Endothelial cell of umbilical vein (primary cell): ENCODE data around the gene TMEM273. TPM values are rescaled to one million over a fixed set of nuclear protein-coding genes. Genes with fewer than 3 reads are reported as not detected.

ENCODE experiments used
- BruUV-seq: library from RNA; stranded (reverse); fragments of 400-500 nt; replicated peaks from 2 replicates; lab custom pipeline; 2021; lab: Mats Ljungman, UMichigan
- CTCF ChIA-PET: fragments of 300-600, 350-600 bp; sonication (Branson Sonifier 250); formaldehyde crosslinking; loops from one replicate; lab custom pipeline; 2021; ENCODE audit warnings: antibody characterized with exemption, inconsistent platforms; lab: Charles Lee
- POLR2A ChIA-PET: fragments of 300-600, 350-600 bp; sonication (Branson Sonifier 250); formaldehyde crosslinking; loops from one replicate; lab custom pipeline; 2021; ENCODE audit warnings: antibody characterized with exemption, inconsistent platforms; lab: Charles Lee
- DNase-seq: peaks from one replicate; pipeline ENCODE4 v3.0.0-alpha.2; 2011; ENCODE audit warnings: low read depth, low spot score
- FAIRE-seq: peaks from 2 replicates; lab custom pipeline; 2011; peaks lifted over from hg19 to GRCh38; lab: Jason Lieb, UNC
- H2AFZ ChIP-seq: 2 replicates; pipeline ENCODE4 v1.6.0; 2012; ENCODE audit warnings: low read depth, low read length, control low read depth, inconsistent platforms
- H3K27ac ChIP-seq: 2 replicates; pipeline ENCODE4 v1.5.1; 2011; ENCODE audit warnings: low read depth, mild to moderate bottlenecking, control low read depth, low read length, moderate library complexity; ENCODE audit not compliant: insufficient read depth
- H3K27me3 ChIP-seq, 2 experiments: 2 replicates each; pipeline versions ENCODE4 v1.6.0 to v1.6.1; 2011; ENCODE audit warnings: low read length in 2 of 2, mixed read lengths in 1 of 2; ENCODE audit not compliant: control insufficient read depth in 2 of 2, insufficient read depth in 2 of 2
- H3K36me3 ChIP-seq, 2 experiments: 2 replicates in 1 of 2; 3 replicates in 1 of 2; pipeline ENCODE4 v1.5.1; 2011; ENCODE audit warnings: low read length in 2 of 2, mild to moderate bottlenecking in 1 of 2, moderate library complexity in 1 of 2; ENCODE audit not compliant: control insufficient read depth in 2 of 2, insufficient read depth in 2 of 2; ENCODE audit errors: extremely low read depth in 1 of 2
- H3K4me1 ChIP-seq: 3 replicates; pipeline ENCODE4 v1.5.1; 2011; ENCODE audit warnings: mild to moderate bottlenecking, low read length; ENCODE audit not compliant: control insufficient read depth, insufficient read depth; ENCODE audit errors: extremely low read depth
- H3K4me2 ChIP-seq: 2 replicates; pipeline ENCODE4 v1.6.1; 2011; ENCODE audit warnings: low read length, control low read depth, mixed read lengths; ENCODE audit not compliant: insufficient read depth
- H3K4me3 ChIP-seq, 3 experiments: fragments of 200-600 bp in 1 of 3; sonication (generic), shearing (Covaris generic) in 1 of 3; replicated peaks in 1 of 3; 2 replicates each; pipeline ENCODE4 v1.5.1; 2011 to 2016; ENCODE audit warnings: control low read depth in 3 of 3, low read length in 3 of 3, mild to moderate bottlenecking in 2 of 3, inconsistent platforms in 1 of 3, low read depth in 1 of 3, moderate library complexity in 1 of 3; ENCODE audit not compliant: insufficient read depth in 1 of 3
- H3K79me2 ChIP-seq: 2 replicates; pipeline ENCODE4 v1.6.0; 2012; ENCODE audit warnings: low read length, inconsistent platforms; ENCODE audit not compliant: control insufficient read depth, insufficient read depth
- H3K9ac ChIP-seq: replicated peaks from 2 replicates; pipeline ENCODE3; 2011; ENCODE audit warnings: low read length, control low read depth; ENCODE audit not compliant: insufficient read depth; ENCODE audit errors: extremely low read depth
- H3K9me1 ChIP-seq: replicated peaks from 3 replicates; pipeline ENCODE4 v1.6.0; 2011; ENCODE audit warnings: mild to moderate bottlenecking, low read length; ENCODE audit not compliant: control insufficient read depth, insufficient read depth; ENCODE audit errors: extremely low read depth
- H3K9me3 ChIP-seq: replicated peaks from 2 replicates; pipeline ENCODE4 v1.5.1; 2012; ENCODE audit warnings: low read length, inconsistent platforms; ENCODE audit not compliant: control insufficient read depth, insufficient read depth
- H4K20me1 ChIP-seq: replicated peaks from 2 replicates; pipeline ENCODE3; 2011; ENCODE audit warnings: mild to moderate bottlenecking, low read length; ENCODE audit not compliant: control insufficient read depth, insufficient read depth; ENCODE audit errors: extremely low read depth
- EZH2 ChIP-seq: IDR thresholded peaks from 2 replicates; pipeline ENCODE4 v1.6.1; 2012; ENCODE audit warnings: borderline replicate concordance, low read depth, mild to moderate bottlenecking, moderate library complexity, low read length, inconsistent platforms; ENCODE audit not compliant: severe bottlenecking
- FOS ChIP-seq: IDR thresholded peaks from 2 replicates; pipeline ENCODE4 v1.6.1; 2011; ENCODE audit warnings: mild to moderate bottlenecking, low read length, moderate library complexity, borderline replicate concordance; ENCODE audit not compliant: insufficient read depth
- GATA2 ChIP-seq: IDR thresholded peaks from 2 replicates; pipeline ENCODE4 v1.7.0; 2011; ENCODE audit warnings: low read depth, mild to moderate bottlenecking, moderate library complexity, mixed read lengths, low read length; ENCODE audit not compliant: insufficient read length, insufficient read depth
- JUN ChIP-seq: IDR thresholded peaks from 2 replicates; pipeline ENCODE4 v1.6.1; 2011; ENCODE audit warnings: borderline replicate concordance, low read depth; ENCODE audit not compliant: insufficient read length, insufficient read depth
- MYC ChIP-seq: IDR thresholded peaks from one replicate; pipeline ENCODE4 v1.6.1; 2011; ENCODE audit warnings: mild to moderate bottlenecking, low read depth, low read length
- POLR2A ChIP-seq: IDR thresholded peaks from 2 replicates; pipeline ENCODE4 v1.6.1; 2012; ENCODE audit warnings: low read depth, mild to moderate bottlenecking, control low read depth, low read length
- POLR2AphosphoS5 ChIP-seq: IDR thresholded peaks from 2 replicates; pipeline ENCODE4 v1.6.1; 2012; ENCODE audit warnings: low read depth, mild to moderate bottlenecking, control low read depth, low read length, moderate library complexity; ENCODE audit not compliant: insufficient read depth
- dilution Hi-C: fragments of 300-500 bp; cut with MboI; formaldehyde crosslinking; loops from one replicate; pipeline ENCODE4 v1.15.0; 2019; ENCODE audit warnings: low sequenced_read_pairs; ENCODE audit not compliant: extremely low pct_ligation_motif_present
- intact Hi-C: fragments of 100-400 bp; cut with micrococcal nuclease; formaldehyde crosslinking; loops from one replicate; pipeline ENCODE4 v1.10.0; 2022
- polyA plus RNA-seq, 4 experiments: library from polyadenylated mRNA; depleted of rRNA in 3 of 4; stranded (reverse) in 3 of 4; unstranded in 1 of 4; fragments of >200 nt; gene quantifications; 2 replicates each; pipeline versions ENCODE4 v1.2.1 to v1.2.3, GENCODE V29; 2011 to 2012; ENCODE audit warnings: missing spikeins in 1 of 4
- total RNA-seq: library from RNA; stranded (reverse); gene quantifications from 2 replicates; pipeline ENCODE4 v1.2.3, GENCODE V29; 2021
- TF ChIP-seq, protein P1 (sequence below), 2 donors: IDR thresholded peaks; 1 replicate in 1 of 2; 2 replicates in 1 of 2; pipeline ENCODE4 v1.5.1; 2011; ENCODE audit warnings: low read length in 2 of 2, mild to moderate bottlenecking in 2 of 2, moderate library complexity in 2 of 2, control low read depth in 1 of 2, inconsistent platforms in 1 of 2, low read depth in 1 of 2; ENCODE audit not compliant: insufficient read depth in 1 of 2; ENCODE audit errors: extremely low read depth in 1 of 2
- TF ChIP-seq, protein P2 (sequence below): IDR thresholded peaks from 2 replicates; pipeline ENCODE4 v1.6.1; 2011; ENCODE audit not compliant: insufficient read depth, insufficient read length

Gene TMEM273
- total and polyA plus RNA-seq, 2 donors (not counting 3 experiments of a cell fraction or from before 2014, with no cell fraction given) = 1.9 to 3.7 TPM

DNA sequence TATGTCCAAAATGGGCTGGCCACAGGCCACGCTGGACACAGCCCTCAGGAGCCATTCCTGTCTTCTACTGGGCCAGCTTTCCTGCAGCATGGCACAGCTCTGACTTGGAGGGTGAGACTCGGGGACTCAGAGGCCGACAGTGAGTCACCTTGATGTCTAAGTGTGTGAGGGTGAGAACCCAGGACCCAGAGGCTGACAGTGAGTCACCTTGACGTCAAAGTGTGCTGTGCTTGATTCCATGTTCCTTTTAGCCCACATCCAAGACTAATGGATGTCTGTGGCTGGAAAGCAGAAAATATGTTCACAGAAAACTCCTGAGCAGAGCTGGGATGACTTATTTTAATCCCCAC lies 48.4 kb downstream of the TMEM273 start:
- dilution Hi-C loops (no loop called here), intact Hi-C loops (no loop called here)
- BruUV-seq = no TSS peak
- DNase-seq = no peak
- peaks cover 0 to 8% of the 10 kb centered on the region in 2 experiments for H3K27me3 ChIP-seq
- no peaks in the 10 kb centered on the region for H3K9me3 ChIP-seq
- no peaks in the 10 kb centered on the region for H3K79me2 ChIP-seq
- no peak for FAIRE-seq
- no peak overlapping the region for H3K9ac ChIP-seq
- POLR2A ChIA-PET = no interaction called here
- H2AFZ ChIP-seq = no peak overlapping the region
- TF ChIP-seq JUN = no peak
- no peak for TF ChIP-seq GATA2
- TF ChIP-seq MYC = no peak
- TF ChIP-seq EZH2 = no peak
- TF ChIP-seq POLR2A = no peak
- no peak for TF ChIP-seq POLR2AphosphoS5
- H3K4me3 ChIP-seq = no peak overlapping the region
- H4K20me1 ChIP-seq = no peaks in the 10 kb centered on the region
- CTCF ChIA-PET = interaction anchor here (0.9 to 1.4 kb wide), 2 partner anchors 9 kb away, joined by 3 to 4 read pairs; no protein-coding TSS in a partner anchor
- H3K4me1 ChIP-seq = no peaks in the 10 kb centered on the region
- no peaks in the 10 kb centered on the region for H3K36me3 ChIP-seq
- no peaks in the 10 kb centered on the region for H3K9me1 ChIP-seq
- no peak overlapping the region for H3K4me2 ChIP-seq
- no peak overlapping the region for H3K27ac ChIP-seq

DNA sequence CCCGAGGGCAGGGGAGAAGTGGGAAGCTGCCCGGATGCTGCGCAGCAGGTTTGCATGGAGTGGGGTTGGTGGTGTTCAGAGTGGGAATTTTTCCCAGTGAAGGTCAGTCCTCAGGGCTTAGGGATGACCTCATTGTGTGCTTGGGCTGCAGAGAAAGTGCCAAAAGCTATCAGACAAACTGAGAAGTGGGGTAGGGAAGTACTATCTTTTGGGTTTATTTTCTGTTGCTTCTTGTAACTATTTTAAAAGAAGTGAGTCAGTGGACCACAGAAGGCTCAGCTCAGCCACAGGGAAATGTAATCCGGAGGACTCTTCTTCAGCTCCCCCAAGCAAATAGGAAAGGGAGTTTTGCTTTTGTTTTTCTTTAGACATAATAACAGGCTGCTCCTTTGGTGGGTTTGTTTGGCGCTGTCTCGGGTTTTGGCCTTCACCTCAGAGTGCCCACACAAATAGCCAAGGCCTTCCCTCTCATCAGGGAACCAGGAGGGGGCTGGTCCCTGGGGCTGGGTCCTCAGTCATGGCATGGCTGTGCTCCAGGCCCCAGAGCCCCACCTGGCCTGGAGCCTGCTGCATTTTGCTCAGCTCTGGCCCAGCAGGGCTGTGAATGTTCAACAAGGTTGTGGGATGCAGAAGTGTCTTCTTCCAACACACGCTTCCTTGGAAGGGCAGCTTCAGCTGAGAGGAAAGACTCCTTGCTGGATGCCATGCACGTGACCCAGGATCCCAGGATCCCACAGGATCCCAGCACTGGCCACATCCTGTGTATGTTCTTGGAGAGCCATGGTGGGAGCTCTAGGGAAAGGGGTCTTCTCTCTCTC lies 49.0 kb downstream of the TMEM273 start:
- Histone ChIP-seq H3K4me3 (no peak overlapping the region), H3K27ac (no peak overlapping the region), H3K36me3 (no peaks in the 10 kb centered on the region), H3K79me2 (no peaks in the 10 kb centered on the region), H2AFZ (no peak overlapping the region), H3K27me3 (peaks cover 0 to 8% of the 10 kb centered on the region in 2 experiments), H3K9me1 (no peaks in the 10 kb centered on the region), H3K9ac (no peak overlapping the region), H3K4me1 (no peaks in the 10 kb centered on the region), H3K4me2 (no peak overlapping the region), H3K9me3 (no peaks in the 10 kb centered on the region), H4K20me1 (no peaks in the 10 kb centered on the region)
- DNase-seq = no peak
- BruUV-seq = no TSS peak
- dilution Hi-C loops = no loop called here
- TF ChIP-seq, protein P1, sequence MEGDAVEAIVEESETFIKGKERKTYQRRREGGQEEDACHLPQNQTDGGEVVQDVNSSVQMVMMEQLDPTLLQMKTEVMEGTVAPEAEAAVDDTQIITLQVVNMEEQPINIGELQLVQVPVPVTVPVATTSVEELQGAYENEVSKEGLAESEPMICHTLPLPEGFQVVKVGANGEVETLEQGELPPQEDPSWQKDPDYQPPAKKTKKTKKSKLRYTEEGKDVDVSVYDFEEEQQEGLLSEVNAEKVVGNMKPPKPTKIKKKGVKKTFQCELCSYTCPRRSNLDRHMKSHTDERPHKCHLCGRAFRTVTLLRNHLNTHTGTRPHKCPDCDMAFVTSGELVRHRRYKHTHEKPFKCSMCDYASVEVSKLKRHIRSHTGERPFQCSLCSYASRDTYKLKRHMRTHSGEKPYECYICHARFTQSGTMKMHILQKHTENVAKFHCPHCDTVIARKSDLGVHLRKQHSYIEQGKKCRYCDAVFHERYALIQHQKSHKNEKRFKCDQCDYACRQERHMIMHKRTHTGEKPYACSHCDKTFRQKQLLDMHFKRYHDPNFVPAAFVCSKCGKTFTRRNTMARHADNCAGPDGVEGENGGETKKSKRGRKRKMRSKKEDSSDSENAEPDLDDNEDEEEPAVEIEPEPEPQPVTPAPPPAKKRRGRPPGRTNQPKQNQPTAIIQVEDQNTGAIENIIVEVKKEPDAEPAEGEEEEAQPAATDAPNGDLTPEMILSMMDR (IDR thresholded peaks at IDR 0.05; ENCODE audit: extremely low read depth in 1 of 2, insufficient read depth in 1 of 2, low read depth in 1 of 2, low read length in 2 of 2) = no peak
- TF ChIP-seq MYC (no peak), POLR2A (no peak), GATA2 (no peak), EZH2 (no peak), FOS (no peak), POLR2AphosphoS5 (no peak), JUN (no peak)
- TF ChIP-seq, protein P2, sequence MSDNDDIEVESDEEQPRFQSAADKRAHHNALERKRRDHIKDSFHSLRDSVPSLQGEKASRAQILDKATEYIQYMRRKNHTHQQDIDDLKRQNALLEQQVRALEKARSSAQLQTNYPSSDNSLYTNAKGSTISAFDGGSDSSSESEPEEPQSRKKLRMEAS = no peak
- ChIA-PET CTCF (interaction anchor here (0.8 to 1.4 kb wide), 3 partner anchors 8 to 483 kb away, joined by 3 to 4 read pairs (median 3); no protein-coding TSS in a partner anchor), POLR2A (no interaction called here)
- no peak for FAIRE-seq
- intact Hi-C loops = no loop called here
